OCI-LY7 (cell line): ENCODE data around the gene STAT6. TPM values are rescaled to one million over a fixed set of nuclear protein-coding genes. Genes with fewer than 3 reads are reported as not detected.

Source experiments
- BruUV-seq: library from RNA; stranded (reverse); fragments of 400-500 nt; replicated peaks from 2 replicates; lab custom pipeline; 2021; lab: Mats Ljungman, UMichigan
- CTCF ChIA-PET: fragments of 300-600 bp; sonication (Branson Sonifier 250); formaldehyde crosslinking; loops from one replicate; lab custom pipeline; 2022; ENCODE audit warnings: antibody characterized with exemption; ENCODE audit not compliant: unreplicated experiment; lab: Charles Lee
- POLR2A ChIA-PET: fragments of 300-600 bp; sonication (Branson Sonifier 250); formaldehyde crosslinking; loops from one replicate; lab custom pipeline; 2022; ENCODE audit warnings: antibody characterized with exemption; lab: Charles Lee
- DNase-seq: peaks from one replicate; pipeline ENCODE4 v3.0.0-alpha.2; 2015; ENCODE audit warnings: low spot score
- H2AFZ ChIP-seq: fragments of 200-600 bp; sonication (generic), shearing (Covaris generic); 2 replicates; pipeline ENCODE4 v1.6.1; 2014; ENCODE audit warnings: mild to moderate bottlenecking, antibody characterized with exemption, low read length, moderate library complexity
- H3K27ac ChIP-seq: fragments of 200-600 bp; sonication (generic); 2 replicates; pipeline ENCODE4 v1.5.1; 2014; ENCODE audit warnings: mixed run types, low read depth, mild to moderate bottlenecking, moderate library complexity, low read length, inconsistent platforms; ENCODE audit not compliant: poor library complexity, severe bottlenecking
- H3K36me3 ChIP-seq: fragments of 200-600 bp; sonication (generic); 2 replicates; pipeline ENCODE4 v1.6.1; 2014; ENCODE audit warnings: mild to moderate bottlenecking, antibody characterized with exemption, low read length, moderate library complexity, mixed read lengths; ENCODE audit not compliant: insufficient read depth
- H3K4me1 ChIP-seq: fragments of 200-600 bp; sonication (generic); 2 replicates; pipeline ENCODE4 v1.5.1; 2014; ENCODE audit warnings: mild to moderate bottlenecking, low read length; ENCODE audit not compliant: insufficient read depth, poor library complexity, severe bottlenecking
- H3K4me2 ChIP-seq: fragments of 200-600 bp; sonication (generic); 2 replicates; pipeline ENCODE4 v1.6.1; 2014; ENCODE audit warnings: mild to moderate bottlenecking, low read length
- H3K4me3 ChIP-seq: fragments of 200-600 bp; sonication (generic); 2 replicates; pipeline ENCODE4 v1.5.1; 2014; ENCODE audit warnings: mild to moderate bottlenecking, low read depth, low read length; ENCODE audit not compliant: poor library complexity, severe bottlenecking
- H3K79me2 ChIP-seq: fragments of 200-600 bp; sonication (generic); 2 replicates; pipeline ENCODE4 v1.6.1; 2016; ENCODE audit warnings: low read depth, mild to moderate bottlenecking, low read length, moderate library complexity, mixed read lengths; ENCODE audit not compliant: insufficient read depth
- H3K9me2 ChIP-seq: fragments of 200-600 bp; sonication (generic); 2 replicates; pipeline ENCODE4 v1.6.1; 2016; ENCODE audit warnings: mild to moderate bottlenecking, low read length, mixed read lengths; ENCODE audit not compliant: insufficient read depth
- H3K9me3 ChIP-seq: fragments of 200-600 bp; sonication (generic); 2 replicates; pipeline ENCODE4 v1.6.1; 2014; ENCODE audit warnings: mild to moderate bottlenecking, mixed run types, low read length, mixed read lengths
- H4K20me1 ChIP-seq: fragments of 200-600 bp; sonication (generic); 2 replicates; pipeline ENCODE4 v1.6.1; 2014; ENCODE audit warnings: mild to moderate bottlenecking, antibody characterized with exemption, low read length, moderate library complexity, mixed read lengths; ENCODE audit not compliant: insufficient read depth
- CTCF ChIP-seq: fragments of 200-600 bp; sonication (generic); conservative IDR thresholded peaks from 2 replicates; pipeline ENCODE4 v1.5.1; 2014; ENCODE audit warnings: mild to moderate bottlenecking, antibody characterized with exemption, low read length, moderate library complexity, mixed read lengths
- EZH2phosphoT487 ChIP-seq: fragments of 200-600 bp; sonication (generic); IDR thresholded peaks from 2 replicates; pipeline ENCODE4 v1.6.1; 2018; ENCODE audit warnings: low read depth, borderline replicate concordance, mild to moderate bottlenecking, mixed run types, antibody characterized with exemption, low read length, moderate library complexity, mixed read lengths
- intact Hi-C: fragments of 100-400 bp; cut with micrococcal nuclease; formaldehyde crosslinking; loops from one replicate; pipeline ENCODE4 v1.10.0; 2022; ENCODE audit not compliant: unreplicated experiment
- total RNA-seq, 2 experiments: library from RNA; depleted of rRNA in 1 of 2; stranded (reverse); fragments of >200 nt in 1 of 2; shearing (Covaris generic) in 1 of 2; gene quantifications; 2 replicates each; pipeline ENCODE4 v1.2.3, GENCODE V29; 2014 to 2022

STAT6 gene
- total RNA-seq, 2 experiments from 2014 or later, result 73.6 to 128 TPM

DNA sequence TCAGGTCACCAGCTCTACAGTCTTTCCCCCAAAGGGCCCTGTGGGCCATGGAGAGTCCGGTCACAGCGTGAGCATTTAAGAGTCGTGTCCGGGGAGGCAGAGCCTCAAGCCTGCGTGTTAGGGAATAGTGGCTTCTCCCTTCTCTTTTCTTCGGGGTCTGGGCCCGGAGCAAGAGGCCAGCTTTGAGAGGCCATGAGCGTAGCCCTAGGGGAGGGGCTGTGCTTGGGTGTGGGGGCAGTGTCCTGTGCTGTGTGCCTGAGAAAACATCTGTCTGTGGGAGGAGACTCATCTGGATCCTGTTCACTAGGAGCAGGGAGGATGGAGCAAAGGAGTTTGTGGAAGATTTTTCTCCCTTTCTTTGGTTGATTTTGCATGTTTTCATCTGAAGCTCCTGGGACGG lies 31.0 kb upstream of the STAT6 start:
- ChIA-PET POLR2A (interaction anchor here (0.6 kb wide), 1 partner anchor 14 kb away, joined by 3 read pairs; the partner anchor contains the start of gene LRP1), CTCF (no interaction called here)
- Histone ChIP-seq H3K4me1 (no peaks in the 10 kb centered on the region), H3K79me2 (no peaks in the 10 kb centered on the region), H3K4me3 (no peak overlapping the region), H2AFZ (no peak overlapping the region), H3K36me3 (no peaks in the 10 kb centered on the region), H3K9me3 (no peaks in the 10 kb centered on the region), H3K9me2 (no peaks in the 10 kb centered on the region), H3K4me2 (no peak overlapping the region), H4K20me1 (no peaks in the 10 kb centered on the region), H3K27ac (no peak overlapping the region)
- intact Hi-C loops, result no loop called here
- TF ChIP-seq CTCF (no peak), EZH2phosphoT487 (no peak)
- no peak for DNase-seq
- BruUV-seq, result no TSS peak

DNA sequence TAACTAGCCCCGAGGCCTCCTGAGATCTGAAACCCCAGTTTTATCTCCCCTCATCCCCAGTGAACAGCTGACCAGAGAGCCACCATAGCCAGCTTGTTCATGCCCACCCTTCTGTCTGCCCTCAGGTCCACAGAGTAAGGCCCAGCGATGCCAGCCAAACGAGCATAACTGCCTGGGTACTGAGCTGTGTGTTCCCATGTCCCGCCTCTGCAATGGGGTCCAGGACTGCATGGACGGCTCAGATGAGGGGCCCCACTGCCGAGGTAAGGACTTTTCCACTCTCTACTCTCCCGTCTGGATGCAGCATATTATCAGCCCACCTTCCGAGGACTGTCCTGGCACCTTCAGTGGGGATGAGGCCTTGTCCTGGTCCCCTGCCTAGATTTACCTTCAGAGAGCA lies 30.1 kb upstream of the STAT6 start:
- Histone ChIP-seq H4K20me1 (no peaks in the 10 kb centered on the region), H3K9me3 (no peaks in the 10 kb centered on the region), H3K9me2 (no peaks in the 10 kb centered on the region), H3K4me1 (no peaks in the 10 kb centered on the region), H3K36me3 (no peaks in the 10 kb centered on the region), H3K27ac (no peak overlapping the region), H3K4me3 (no peak overlapping the region), H3K79me2 (no peaks in the 10 kb centered on the region), H2AFZ (no peak overlapping the region), H3K4me2 (no peak overlapping the region)
- ChIA-PET CTCF (no interaction called here), POLR2A (interaction anchor here (0.6 kb wide), 1 partner anchor 13 kb away, joined by 3 read pairs; the partner anchor contains the start of gene LRP1)
- intact Hi-C loops, result no loop called here
- TF ChIP-seq CTCF (no peak), EZH2phosphoT487 (no peak)
- no peak for DNase-seq
- no TSS peak for BruUV-seq

DNA sequence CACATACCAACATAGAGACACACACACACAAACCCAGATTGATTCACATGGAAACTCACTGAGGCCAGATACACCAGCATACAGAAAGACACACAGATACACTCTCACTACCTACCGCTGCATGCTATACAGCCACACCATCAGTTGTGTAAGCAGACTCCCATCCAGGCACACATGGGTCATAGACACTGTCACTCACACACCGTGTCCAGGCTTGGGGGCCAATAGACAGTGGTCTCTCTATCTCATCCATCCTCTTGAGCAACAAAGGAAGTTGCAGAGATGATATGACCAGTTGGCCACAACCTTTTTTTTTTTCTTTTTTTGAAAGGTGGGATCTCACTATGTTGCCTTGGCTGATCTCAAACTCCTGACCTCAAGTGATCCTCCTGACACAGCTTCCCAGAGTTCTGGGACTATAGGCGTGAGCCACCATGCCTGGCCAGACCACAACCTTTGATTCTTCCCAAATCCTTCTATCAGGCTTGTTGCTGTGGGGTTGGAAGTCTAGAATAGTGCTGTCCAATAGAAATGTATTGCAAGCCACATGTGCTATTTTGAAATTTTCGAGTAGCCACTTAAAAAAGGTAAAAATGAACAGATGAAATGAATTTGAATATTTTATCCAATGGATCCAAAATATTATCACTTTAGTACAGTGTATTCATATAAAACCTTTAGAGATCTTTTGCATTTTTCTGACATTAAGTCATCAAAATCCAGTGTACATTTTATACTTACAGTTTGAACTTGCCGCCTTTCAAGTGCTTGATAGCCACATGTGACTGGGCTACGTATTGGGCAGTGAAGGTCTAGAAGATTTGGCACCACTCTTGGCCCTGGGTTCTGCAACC lies 28.9 kb upstream of the STAT6 start:
- ChIA-PET POLR2A (no interaction called here), CTCF (no interaction called here)
- TF ChIP-seq EZH2phosphoT487, result no peak
- no peak for TF ChIP-seq CTCF
- DNase-seq, result no peak
- Histone ChIP-seq H2AFZ (no peak overlapping the region), H3K9me2 (no peaks in the 10 kb centered on the region), H3K4me2 (no peak overlapping the region), H3K36me3 (no peaks in the 10 kb centered on the region), H3K9me3 (no peaks in the 10 kb centered on the region), H3K79me2 (no peaks in the 10 kb centered on the region), H3K4me3 (no peak overlapping the region), H3K27ac (no peak overlapping the region), H3K4me1 (no peaks in the 10 kb centered on the region), H4K20me1 (no peaks in the 10 kb centered on the region)
- no TSS peak for BruUV-seq
- intact Hi-C loops, result no loop called here
